Lung (tissue), 13 donors: ENCODE results near the gene KTI12. TPM values are rescaled to one million over a fixed set of nuclear protein-coding genes. Genes with fewer than 3 reads are reported as not detected.

Experiments
- ATAC-seq: fragments of 200-7000 bp; cut with Tn5 transposase; one replicate; pipeline ENCODE4 v1.9.1; 2020; ENCODE audit warnings: moderate number of reproducible peaks; ENCODE audit not compliant: insufficient read depth, low FRiP score
- DNase-seq, 3 donors: peaks; one replicate each; pipeline ENCODE4 v3.0.0-alpha.2; 2013 to 2017
- H3K27ac ChIP-seq, 2 donors: one replicate each; pipeline ENCODE4 v1.5.1; 2013; ENCODE audit warnings: mild to moderate bottlenecking in 2 of 2, moderate library complexity in 2 of 2, control low read depth in 1 of 2, inconsistent platforms in 1 of 2, low read depth in 1 of 2, low read length in 1 of 2
- H3K27me3 ChIP-seq, 3 donors: one replicate each; pipeline ENCODE4 v1.5.1; 2013; ENCODE audit warnings: low read length in 2 of 3; ENCODE audit not compliant: control insufficient read depth in 3 of 3, insufficient read depth in 3 of 3
- H3K36me3 ChIP-seq, 4 donors: one replicate each; pipeline ENCODE4 v1.5.1; 2013; ENCODE audit warnings: low read length in 4 of 4, mild to moderate bottlenecking in 1 of 4, moderate library complexity in 1 of 4; ENCODE audit not compliant: control insufficient read depth in 4 of 4, insufficient read depth in 4 of 4
- H3K4me1 ChIP-seq, 5 donors: one replicate each; pipeline ENCODE4 v1.5.1; 2013; ENCODE audit warnings: low read length in 5 of 5, mild to moderate bottlenecking in 2 of 5, moderate library complexity in 1 of 5; ENCODE audit not compliant: control insufficient read depth in 5 of 5, insufficient read depth in 5 of 5
- H3K4me3 ChIP-seq: one replicate; pipeline ENCODE4 v1.5.1; 2013; ENCODE audit warnings: mild to moderate bottlenecking, control low read depth, moderate library complexity
- H3K9ac ChIP-seq, 2 donors: one replicate each; pipeline ENCODE4 v1.5.1; 2013; ENCODE audit warnings: low read length in 2 of 2, control low read depth in 1 of 2; ENCODE audit not compliant: insufficient read depth in 1 of 2
- H3K9me3 ChIP-seq, 4 donors: one replicate each; pipeline ENCODE4 v1.5.1; 2013; ENCODE audit warnings: low read length in 3 of 4, mild to moderate bottlenecking in 1 of 4, moderate library complexity in 1 of 4; ENCODE audit not compliant: control insufficient read depth in 4 of 4, insufficient read depth in 3 of 4
- WGBS, 2 donors: extraction: QIAGEN DNeasy Blood & Tissue Kit; methylation state at CpG; one replicate each; pipeline ENCODE4 v1.1.7; 2013; 5-methylcytosine and 5-hydroxymethylcytosine counted together
- polyA plus RNA-seq, 2 donors: library from polyadenylated mRNA; stranded (reverse); fragments of 200-250 nt; gene quantifications; one replicate each; pipeline ENCODE4 v1.2.1, GENCODE V29; 2013
- small RNA-seq: library from RNA; depleted of rRNA; stranded (forward); fragments of <200 nt; gene quantifications from one replicate; pipeline ENCODE3, GENCODE V24; 2014; ENCODE audit warnings: low replicate concordance
- total RNA-seq, 2 donors: library from RNA; depleted of rRNA in 1 of 2; stranded (reverse); fragments of >200 nt in 1 of 2; gene quantifications; one replicate each; pipeline ENCODE4 v1.2.1, GENCODE V29; 2014 to 2021
- TF ChIP-seq, protein P1 (sequence below): IDR thresholded peaks from 2 replicates; pipeline ENCODE4 v1.5.1; 2012; ENCODE audit warnings: mild to moderate bottlenecking; ENCODE audit errors: control extremely low read depth, extremely low read depth
- donor health status: control.
- donor health status: control.
- donor health status: Bipolar disorder and iron deficiency.
- donor health status: healthy.
- donor health status: DM: yes; HTN: yes; CAD: no.

Gene KTI12
- total and polyA plus RNA-seq, 4 donors, result 4.8 to 11.3 (median 7.5) TPM

- peaks cover 0 to 5% (median 0%) of the 10 kb centered on the region in 4 donors for H3K9me3 ChIP-seq
- peaks cover 0 to 56% (median 30%) of the 10 kb centered on the region in 3 donors for H3K27me3 ChIP-seq
- ATAC-seq (no peak), DNase-seq (no peak)
- no peak overlapping the region for H3K9ac ChIP-seq
- TF ChIP-seq, protein P1, sequence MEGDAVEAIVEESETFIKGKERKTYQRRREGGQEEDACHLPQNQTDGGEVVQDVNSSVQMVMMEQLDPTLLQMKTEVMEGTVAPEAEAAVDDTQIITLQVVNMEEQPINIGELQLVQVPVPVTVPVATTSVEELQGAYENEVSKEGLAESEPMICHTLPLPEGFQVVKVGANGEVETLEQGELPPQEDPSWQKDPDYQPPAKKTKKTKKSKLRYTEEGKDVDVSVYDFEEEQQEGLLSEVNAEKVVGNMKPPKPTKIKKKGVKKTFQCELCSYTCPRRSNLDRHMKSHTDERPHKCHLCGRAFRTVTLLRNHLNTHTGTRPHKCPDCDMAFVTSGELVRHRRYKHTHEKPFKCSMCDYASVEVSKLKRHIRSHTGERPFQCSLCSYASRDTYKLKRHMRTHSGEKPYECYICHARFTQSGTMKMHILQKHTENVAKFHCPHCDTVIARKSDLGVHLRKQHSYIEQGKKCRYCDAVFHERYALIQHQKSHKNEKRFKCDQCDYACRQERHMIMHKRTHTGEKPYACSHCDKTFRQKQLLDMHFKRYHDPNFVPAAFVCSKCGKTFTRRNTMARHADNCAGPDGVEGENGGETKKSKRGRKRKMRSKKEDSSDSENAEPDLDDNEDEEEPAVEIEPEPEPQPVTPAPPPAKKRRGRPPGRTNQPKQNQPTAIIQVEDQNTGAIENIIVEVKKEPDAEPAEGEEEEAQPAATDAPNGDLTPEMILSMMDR, result no peak
- H3K27ac ChIP-seq, result no peak overlapping the region
- peaks cover 0 to 4% (median 0%) of the 10 kb centered on the region in 5 donors for H3K4me1 ChIP-seq
- H3K4me3 ChIP-seq, result no peak overlapping the region
- no peaks in the 10 kb centered on the region for H3K36me3 ChIP-seq
These were observed 45.4 kb downstream of the KTI12 start for GRCh38 chr1:51988254-51988653.

- H3K4me3 ChIP-seq, result no peak overlapping the region
- H3K9me3 ChIP-seq, result peaks cover 0 to 3% (median 0%) of the 10 kb centered on the region in 4 donors
- ATAC-seq (no peak), DNase-seq (no peak)
- no peak overlapping the region for H3K9ac ChIP-seq
- H3K27me3 ChIP-seq, result peaks cover 0 to 40% (median 21%) of the 10 kb centered on the region in 3 donors
- WGBS, 2 donors, result 84 to 88% methylated on average over 4 of the region's 4 CpGs
- H3K27ac ChIP-seq, result no peak overlapping the region
- peaks cover 0 to 4% (median 0%) of the 10 kb centered on the region in 5 donors for H3K4me1 ChIP-seq
- no peaks in the 10 kb centered on the region for H3K36me3 ChIP-seq
- TF ChIP-seq, protein P1, result no peak
These were observed 46.9 kb downstream of the KTI12 start for GRCh38 chr1:51986718-51987117.

- Histone ChIP-seq H3K4me1 (no peaks in the 10 kb centered on the region), H3K27me3 (peaks cover 0 to 7% (median 0%) of the 10 kb centered on the region in 3 donors), H3K9me3 (no peaks in the 10 kb centered on the region), H3K9ac (no peak overlapping the region), H3K27ac (no peak overlapping the region), H3K4me3 (no peak overlapping the region), H3K36me3 (no peaks in the 10 kb centered on the region)
- DNase-seq (no peak), ATAC-seq (no peak)
- 95 to 97% methylated on average over 3 of the region's 3 CpGs for WGBS, 2 donors
- TF ChIP-seq, protein P1, result no peak
These were observed 51.4 kb downstream of the KTI12 start for GRCh38 chr1:51982161-51982560.

Small RNAs within 50 kb of the gene (small RNA-seq; reads per million reads assigned to genes)
- not detected for gene RN7SL290P

Other genes with a start within 250 kb of the KTI12 start
- gene NRDC, start 155.1 kb downstream of the KTI12 start, total RNA-seq, result 100 to 1,000 TPM; 109 to 128 TPM
- 100 to 1,000 TPM in 1 of 2 donors, 10 to 100 TPM in 1; 96.2 to 102 TPM for gene NRDC, start 155.1 kb downstream of the KTI12 start, polyA plus RNA-seq
- gene RAB3B, start 43.1 kb downstream of the KTI12 start, total RNA-seq, result under 1 TPM; 0.18 to 0.57 TPM
- under 1 TPM; 0.02 to 0.03 TPM for gene RAB3B, start 43.1 kb downstream of the KTI12 start, polyA plus RNA-seq
- gene TXNDC12, start 21.4 kb upstream of the KTI12 start, total RNA-seq, result 10 to 100 TPM; 15.8 to 51.9 TPM
- 10 to 100 TPM; 16.0 to 43.7 TPM for gene TXNDC12, start 21.4 kb upstream of the KTI12 start, polyA plus RNA-seq
- 10 to 100 TPM; 40.1 to 40.7 TPM for gene BTF3L4, start 22.5 kb upstream of the KTI12 start, total RNA-seq
- 10 to 100 TPM; 41.5 to 47.7 TPM for gene BTF3L4, start 22.5 kb upstream of the KTI12 start, polyA plus RNA-seq
- 10 to 100 TPM; 13.8 to 51.5 TPM for gene ZFYVE9, start 108.3 kb upstream of the KTI12 start, total RNA-seq
- gene ZFYVE9, start 108.3 kb upstream of the KTI12 start, polyA plus RNA-seq, result 1 to 10 TPM; 3.3 to 6.0 TPM